PC-9 (cell line): ENCODE measurements around the gene SLC48A1.

Experiments used
- EZH2 ChIP-seq: fragments of 200-600 bp; sonication (generic); IDR thresholded peaks from 2 replicates; pipeline ENCODE4 v1.8.0; 2017; ENCODE audit warnings: antibody characterized with exemption, low read depth
- TF ChIP-seq, protein P1 (sequence below): fragments of 200-600 bp; sonication (generic); conservative IDR thresholded peaks from 2 replicates; pipeline ENCODE4 v1.6.1; 2017; ENCODE audit warnings: mixed run types, antibody characterized with exemption, mild to moderate bottlenecking, moderate library complexity

DNA sequence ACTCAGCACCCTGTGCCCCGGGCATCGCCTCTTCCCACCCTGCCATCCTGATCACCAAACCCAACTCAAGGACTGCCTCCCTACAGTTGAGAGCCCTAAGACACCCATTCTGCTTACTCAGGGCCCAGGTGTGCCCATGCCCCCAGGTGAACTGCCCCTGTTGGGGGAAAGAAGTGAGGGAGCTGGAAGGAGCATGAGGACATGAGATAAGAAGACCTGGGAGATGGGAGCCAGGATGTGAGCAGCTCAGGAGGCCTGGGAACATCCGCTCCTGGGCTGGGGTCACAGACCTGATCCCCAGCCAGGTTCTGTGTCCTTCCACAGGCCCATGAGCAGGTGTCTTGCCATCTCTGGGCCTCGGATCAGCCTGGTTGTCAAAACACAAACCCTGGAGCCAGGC, 20.9 kb upstream of the SLC48A1 start:
- no peak for TF ChIP-seq EZH2
- TF ChIP-seq, protein P1, sequence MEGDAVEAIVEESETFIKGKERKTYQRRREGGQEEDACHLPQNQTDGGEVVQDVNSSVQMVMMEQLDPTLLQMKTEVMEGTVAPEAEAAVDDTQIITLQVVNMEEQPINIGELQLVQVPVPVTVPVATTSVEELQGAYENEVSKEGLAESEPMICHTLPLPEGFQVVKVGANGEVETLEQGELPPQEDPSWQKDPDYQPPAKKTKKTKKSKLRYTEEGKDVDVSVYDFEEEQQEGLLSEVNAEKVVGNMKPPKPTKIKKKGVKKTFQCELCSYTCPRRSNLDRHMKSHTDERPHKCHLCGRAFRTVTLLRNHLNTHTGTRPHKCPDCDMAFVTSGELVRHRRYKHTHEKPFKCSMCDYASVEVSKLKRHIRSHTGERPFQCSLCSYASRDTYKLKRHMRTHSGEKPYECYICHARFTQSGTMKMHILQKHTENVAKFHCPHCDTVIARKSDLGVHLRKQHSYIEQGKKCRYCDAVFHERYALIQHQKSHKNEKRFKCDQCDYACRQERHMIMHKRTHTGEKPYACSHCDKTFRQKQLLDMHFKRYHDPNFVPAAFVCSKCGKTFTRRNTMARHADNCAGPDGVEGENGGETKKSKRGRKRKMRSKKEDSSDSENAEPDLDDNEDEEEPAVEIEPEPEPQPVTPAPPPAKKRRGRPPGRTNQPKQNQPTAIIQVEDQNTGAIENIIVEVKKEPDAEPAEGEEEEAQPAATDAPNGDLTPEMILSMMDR = no peak
